HepG2 (cell line): ENCODE measurements around the gene FN1. TPM values are rescaled to one million over a fixed set of nuclear protein-coding genes. Genes with fewer than 3 reads are reported as not detected.

ENCODE experiments used
- BRCA1 ChIP-seq: sonication (generic); formaldehyde crosslinking; IDR thresholded peaks from 2 replicates; pipeline ENCODE4 v1.4.0; 2020; ENCODE audit warnings: missing genetic modification reagents
- CENPT ChIP-seq: sonication (generic); formaldehyde crosslinking; IDR thresholded peaks from 2 replicates; pipeline ENCODE4 v1.8.0; 2022; ENCODE audit warnings: low read depth, mild to moderate bottlenecking, moderate library complexity, missing genetic modification reagents
- CSRNP2 ChIP-seq: sonication (generic); formaldehyde crosslinking; conservative IDR thresholded peaks from 2 replicates; pipeline ENCODE4 v1.8.0; 2022; ENCODE audit warnings: low read depth, missing genetic modification reagents
- ETV6 ChIP-seq: sonication (generic); formaldehyde crosslinking; conservative IDR thresholded peaks from 2 replicates; pipeline ENCODE4 v1.4.0; 2020; ENCODE audit warnings: missing genetic modification reagents
- MYPOP ChIP-seq: sonication (generic); formaldehyde crosslinking; IDR thresholded peaks from 2 replicates; pipeline ENCODE4 v1.8.1; 2023; ENCODE audit warnings: mild to moderate bottlenecking, moderate library complexity, missing genetic modification reagents
- PRPF4 ChIP-seq: fragments of 200-400 bp; formaldehyde crosslinking; IDR thresholded peaks from 2 replicates; pipeline ENCODE4 v1.6.1; 2016; ENCODE audit warnings: low read length, low read depth; ENCODE audit not compliant: poor library complexity, severe bottlenecking
- SMYD3 ChIP-seq: sonication (generic); formaldehyde crosslinking; IDR thresholded peaks from 2 replicates; pipeline ENCODE4 v1.8.1; 2023; ENCODE audit warnings: mild to moderate bottlenecking, missing genetic modification reagents
- ZBTB42 ChIP-seq: sonication (generic); formaldehyde crosslinking; IDR thresholded peaks from 2 replicates; pipeline ENCODE4 v1.5.0; 2020; ENCODE audit warnings: mild to moderate bottlenecking, missing genetic modification reagents
- ZFP62 ChIP-seq: sonication (generic); formaldehyde crosslinking; IDR thresholded peaks from 2 replicates; pipeline ENCODE4 v1.4.0; 2020; ENCODE audit warnings: missing genetic modification reagents
- ZMYM2 ChIP-seq: sonication (generic); formaldehyde crosslinking; IDR thresholded peaks from 2 replicates; pipeline ENCODE4 v1.8.0; 2022; ENCODE audit warnings: mild to moderate bottlenecking, missing genetic modification reagents
- ZNF205 ChIP-seq: IDR thresholded peaks from 2 replicates; pipeline ENCODE4 v1.6.1; 2018; ENCODE audit warnings: missing biosample characterization, missing genetic modification reagents
- ZNF547 ChIP-seq: sonication (generic); formaldehyde crosslinking; IDR thresholded peaks from 2 replicates; pipeline ENCODE4 v1.5.1; 2020; ENCODE audit warnings: mild to moderate bottlenecking, missing genetic modification reagents
- polyA plus RNA-seq, 8 experiments: library from polyadenylated mRNA; depleted of rRNA in 3 of 8; stranded (reverse) in 7 of 8; unstranded in 1 of 8; fragments of >200 nt; fragmentation: Illumina TruSeq in 4 of 8; extraction: Trizol in 4 of 8; gene quantifications; 2 replicates each; pipeline versions ENCODE4 v1.2.1 to v1.2.3, GENCODE V29; 2011 to 2016; ENCODE audit warnings: low read depth in 4 of 8, missing spikeins in 1 of 8, mixed read lengths in 1 of 8; ENCODE audit not compliant: insufficient read depth in 1 of 8
- total RNA-seq, 5 experiments: library from RNA; depleted of rRNA; stranded (reverse); fragments of >200 nt; fragmentation: Illumina TruSeq; extraction: Trizol; gene quantifications; 2 replicates each; pipeline ENCODE4 v1.2.3, GENCODE V29; 2016; ENCODE audit warnings: low read depth in 1 of 5
- TF ChIP-seq, protein P1 (sequence below): sonication (generic); formaldehyde crosslinking; IDR thresholded peaks from 2 replicates; pipeline ENCODE4 v1.4.0; 2020; ENCODE audit warnings: mild to moderate bottlenecking, missing genetic modification reagents, borderline replicate concordance
- TF ChIP-seq, protein P2 (sequence below): IDR thresholded peaks from 2 replicates; pipeline ENCODE4 v1.6.1; 2016; ENCODE audit warnings: missing compliant biosample characterization, missing genetic modification reagents, borderline replicate concordance
- TF ChIP-seq, protein P3 (sequence below): sonication (generic); formaldehyde crosslinking; IDR thresholded peaks from 2 replicates; pipeline ENCODE4 v1.5.0; 2020; ENCODE audit warnings: mild to moderate bottlenecking, missing genetic modification reagents
- TF ChIP-seq, protein P4 (sequence below): sonication (generic); formaldehyde crosslinking; conservative IDR thresholded peaks from 2 replicates; pipeline ENCODE4 v1.4.0; 2020; ENCODE audit warnings: missing genetic modification reagents

The FN1 gene
- total and polyA plus RNA-seq, 2 of the 13 experiments (the other 11 are each of a cell fraction or from before 2014, with no cell fraction given) = 1,847 to 6,471 TPM

DNA sequence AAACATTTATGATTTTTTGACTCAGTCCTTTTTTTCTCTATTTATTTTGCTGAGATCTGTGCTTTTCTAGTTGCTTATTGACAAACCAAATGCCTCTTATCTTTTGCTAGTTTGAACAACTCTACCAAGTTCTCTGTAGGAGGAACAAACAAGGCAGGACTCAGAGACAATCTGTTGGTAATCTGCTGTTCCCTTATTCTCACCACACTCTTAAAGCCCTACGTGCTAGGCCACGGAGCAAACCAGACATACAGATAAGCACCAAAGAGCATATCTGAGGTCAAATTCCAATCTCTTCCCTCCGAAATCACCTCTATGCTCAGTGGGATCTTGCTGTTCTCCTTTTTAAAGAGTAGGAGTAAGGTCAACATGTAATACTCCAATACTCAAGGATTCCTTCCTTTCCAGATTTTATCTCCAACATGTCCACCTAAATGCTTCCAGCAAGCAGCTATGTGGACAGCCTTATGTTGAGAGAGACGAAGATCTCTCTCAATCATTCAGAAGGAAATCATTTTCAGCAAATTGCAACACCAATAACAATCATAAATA is 18.4 kb downstream of the FN1 start (continued):
- TF ChIP-seq, protein P1, sequence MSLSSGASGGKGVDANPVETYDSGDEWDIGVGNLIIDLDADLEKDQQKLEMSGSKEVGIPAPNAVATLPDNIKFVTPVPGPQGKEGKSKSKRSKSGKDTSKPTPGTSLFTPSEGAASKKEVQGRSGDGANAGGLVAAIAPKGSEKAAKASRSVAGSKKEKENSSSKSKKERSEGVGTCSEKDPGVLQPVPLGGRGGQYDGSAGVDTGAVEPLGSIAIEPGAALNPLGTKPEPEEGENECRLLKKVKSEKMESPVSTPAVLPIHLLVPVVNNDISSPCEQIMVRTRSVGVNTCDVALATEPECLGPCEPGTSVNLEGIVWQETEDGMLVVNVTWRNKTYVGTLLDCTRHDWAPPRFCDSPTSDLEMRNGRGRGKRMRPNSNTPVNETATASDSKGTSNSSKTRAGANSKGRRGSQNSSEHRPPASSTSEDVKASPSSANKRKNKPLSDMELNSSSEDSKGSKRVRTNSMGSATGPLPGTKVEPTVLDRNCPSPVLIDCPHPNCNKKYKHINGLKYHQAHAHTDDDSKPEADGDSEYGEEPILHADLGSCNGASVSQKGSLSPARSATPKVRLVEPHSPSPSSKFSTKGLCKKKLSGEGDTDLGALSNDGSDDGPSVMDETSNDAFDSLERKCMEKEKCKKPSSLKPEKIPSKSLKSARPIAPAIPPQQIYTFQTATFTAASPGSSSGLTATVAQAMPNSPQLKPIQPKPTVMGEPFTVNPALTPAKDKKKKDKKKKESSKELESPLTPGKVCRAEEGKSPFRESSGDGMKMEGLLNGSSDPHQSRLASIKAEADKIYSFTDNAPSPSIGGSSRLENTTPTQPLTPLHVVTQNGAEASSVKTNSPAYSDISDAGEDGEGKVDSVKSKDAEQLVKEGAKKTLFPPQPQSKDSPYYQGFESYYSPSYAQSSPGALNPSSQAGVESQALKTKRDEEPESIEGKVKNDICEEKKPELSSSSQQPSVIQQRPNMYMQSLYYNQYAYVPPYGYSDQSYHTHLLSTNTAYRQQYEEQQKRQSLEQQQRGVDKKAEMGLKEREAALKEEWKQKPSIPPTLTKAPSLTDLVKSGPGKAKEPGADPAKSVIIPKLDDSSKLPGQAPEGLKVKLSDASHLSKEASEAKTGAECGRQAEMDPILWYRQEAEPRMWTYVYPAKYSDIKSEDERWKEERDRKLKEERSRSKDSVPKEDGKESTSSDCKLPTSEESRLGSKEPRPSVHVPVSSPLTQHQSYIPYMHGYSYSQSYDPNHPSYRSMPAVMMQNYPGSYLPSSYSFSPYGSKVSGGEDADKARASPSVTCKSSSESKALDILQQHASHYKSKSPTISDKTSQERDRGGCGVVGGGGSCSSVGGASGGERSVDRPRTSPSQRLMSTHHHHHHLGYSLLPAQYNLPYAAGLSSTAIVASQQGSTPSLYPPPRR (CRISPR knock-in tag) = peak; percentile 92
- TF ChIP-seq ZNF205 (CRISPR knock-in tag) = peak; percentile 90; the same call in 1 of the 2 replicates
- TF ChIP-seq CENPT (CRISPR knock-in tag) = no peak
- 0 out of 2 replicates have a peak, but pooled peaks have one; percentile 44 for TF ChIP-seq ZNF547 (CRISPR knock-in tag)
- TF ChIP-seq, protein P2, sequence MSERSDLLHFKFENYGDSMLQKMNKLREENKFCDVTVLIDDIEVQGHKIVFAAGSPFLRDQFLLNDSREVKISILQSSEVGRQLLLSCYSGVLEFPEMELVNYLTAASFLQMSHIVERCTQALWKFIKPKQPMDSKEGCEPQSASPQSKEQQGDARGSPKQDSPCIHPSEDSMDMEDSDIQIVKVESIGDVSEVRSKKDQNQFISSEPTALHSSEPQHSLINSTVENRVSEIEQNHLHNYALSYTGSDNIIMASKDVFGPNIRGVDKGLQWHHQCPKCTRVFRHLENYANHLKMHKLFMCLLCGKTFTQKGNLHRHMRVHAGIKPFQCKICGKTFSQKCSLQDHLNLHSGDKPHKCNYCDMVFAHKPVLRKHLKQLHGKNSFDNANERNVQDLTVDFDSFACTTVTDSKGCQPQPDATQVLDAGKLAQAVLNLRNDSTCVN (CRISPR knock-in tag) = peak; percentile 70; the same call in 1 of the 2 replicates
- no peak for TF ChIP-seq PRPF4
- TF ChIP-seq, protein P3, sequence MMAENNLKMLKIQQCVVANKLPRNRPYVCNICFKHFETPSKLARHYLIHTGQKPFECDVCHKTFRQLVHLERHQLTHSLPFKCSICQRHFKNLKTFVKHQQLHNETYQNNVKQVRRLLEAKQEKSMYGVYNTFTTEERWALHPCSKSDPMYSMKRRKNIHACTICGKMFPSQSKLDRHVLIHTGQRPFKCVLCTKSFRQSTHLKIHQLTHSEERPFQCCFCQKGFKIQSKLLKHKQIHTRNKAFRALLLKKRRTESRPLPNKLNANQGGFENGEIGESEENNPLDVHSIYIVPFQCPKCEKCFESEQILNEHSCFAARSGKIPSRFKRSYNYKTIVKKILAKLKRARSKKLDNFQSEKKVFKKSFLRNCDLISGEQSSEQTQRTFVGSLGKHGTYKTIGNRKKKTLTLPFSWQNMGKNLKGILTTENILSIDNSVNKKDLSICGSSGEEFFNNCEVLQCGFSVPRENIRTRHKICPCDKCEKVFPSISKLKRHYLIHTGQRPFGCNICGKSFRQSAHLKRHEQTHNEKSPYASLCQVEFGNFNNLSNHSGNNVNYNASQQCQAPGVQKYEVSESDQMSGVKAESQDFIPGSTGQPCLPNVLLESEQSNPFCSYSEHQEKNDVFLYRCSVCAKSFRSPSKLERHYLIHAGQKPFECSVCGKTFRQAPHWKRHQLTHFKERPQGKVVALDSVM = no peak
- TF ChIP-seq ETV6 (CRISPR knock-in tag) = no peak
- TF ChIP-seq ZMYM2 = no peak
- peak; percentile 67; the same call in 1 of the 2 replicates for TF ChIP-seq MYPOP (CRISPR knock-in tag)
- no peak for TF ChIP-seq CSRNP2 (CRISPR knock-in tag)
- TF ChIP-seq, protein P4, sequence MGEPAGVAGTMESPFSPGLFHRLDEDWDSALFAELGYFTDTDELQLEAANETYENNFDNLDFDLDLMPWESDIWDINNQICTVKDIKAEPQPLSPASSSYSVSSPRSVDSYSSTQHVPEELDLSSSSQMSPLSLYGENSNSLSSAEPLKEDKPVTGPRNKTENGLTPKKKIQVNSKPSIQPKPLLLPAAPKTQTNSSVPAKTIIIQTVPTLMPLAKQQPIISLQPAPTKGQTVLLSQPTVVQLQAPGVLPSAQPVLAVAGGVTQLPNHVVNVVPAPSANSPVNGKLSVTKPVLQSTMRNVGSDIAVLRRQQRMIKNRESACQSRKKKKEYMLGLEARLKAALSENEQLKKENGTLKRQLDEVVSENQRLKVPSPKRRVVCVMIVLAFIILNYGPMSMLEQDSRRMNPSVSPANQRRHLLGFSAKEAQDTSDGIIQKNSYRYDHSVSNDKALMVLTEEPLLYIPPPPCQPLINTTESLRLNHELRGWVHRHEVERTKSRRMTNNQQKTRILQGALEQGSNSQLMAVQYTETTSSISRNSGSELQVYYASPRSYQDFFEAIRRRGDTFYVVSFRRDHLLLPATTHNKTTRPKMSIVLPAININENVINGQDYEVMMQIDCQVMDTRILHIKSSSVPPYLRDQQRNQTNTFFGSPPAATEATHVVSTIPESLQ (CRISPR knock-in tag) = no peak; the same call in 1 of the 2 replicates
- TF ChIP-seq BRCA1 (CRISPR knock-in tag) = no peak
- no peak for TF ChIP-seq ZBTB42 (CRISPR knock-in tag)
- no peak for TF ChIP-seq ZFP62 (CRISPR knock-in tag)
- TF ChIP-seq SMYD3 (CRISPR knock-in tag) = no peak
